HepG2 (cell line): ENCODE measurements around the gene RNPS1. TPM values are rescaled to one million over a fixed set of nuclear protein-coding genes. Genes with fewer than 3 reads are reported as not detected.

Source experiments
- ATAC-seq: fragments of 200-7000 bp; cut with Tn5 transposase; 3 replicates; pipeline ENCODE4 v1.9.1; 2020; ENCODE audit warnings: mild to moderate bottlenecking, moderate library complexity
- BruUV-seq: library from RNA; stranded (reverse); fragments of 400-500 nt; replicated peaks from 2 replicates; lab custom pipeline; 2021; lab: Mats Ljungman, UMichigan
- CTCF ChIA-PET: fragments of 300-600 bp; formaldehyde crosslinking; extraction: SDS; loops from one replicate; lab custom pipeline; 2021; ENCODE audit warnings: low total read pairs, inconsistent platforms, low intra/inter-chr PET ratio; lab: Yijun Ruan, JAX
- POLR2A ChIA-PET: fragments of 350-600 bp; sonication (Branson Sonifier 250); formaldehyde crosslinking; loops from one replicate; lab custom pipeline; 2020; ENCODE audit warnings: antibody characterized with exemption, inconsistent platforms; lab: Yijun Ruan, JAX
- DNase-seq: peaks from one replicate; pipeline ENCODE4 v3.0.0-alpha.2; 2015; ENCODE audit warnings: low spot score
- FAIRE-seq: peaks from 3 replicates; lab custom pipeline; 2011; peaks lifted over from hg19 to GRCh38; lab: Jason Lieb, UNC
- H2AFZ ChIP-seq: one replicate; pipeline ENCODE4 v1.6.1; 2011; ENCODE audit warnings: low read length, inconsistent platforms
- H3K27ac ChIP-seq: fragments of 300-600 bp; 3 replicates; pipeline ENCODE4 v1.8.0; 2011; ENCODE audit warnings: mixed run types, mild to moderate bottlenecking, mixed read lengths, low read length, inconsistent platforms; ENCODE audit not compliant: insufficient read depth; ENCODE audit errors: extremely low read length
- H3K27me3 ChIP-seq, 2 experiments: fragments of 200-600 bp in 1 of 2; 2 replicates in 1 of 2; 3 replicates in 1 of 2; pipeline versions ENCODE4 v1.6.0 to v1.8.0; 2011; ENCODE audit warnings: low read length in 2 of 2, mild to moderate bottlenecking in 2 of 2, moderate library complexity in 2 of 2, inconsistent platforms in 1 of 2; ENCODE audit not compliant: insufficient read depth in 2 of 2, control insufficient read depth in 1 of 2
- H3K36me3 ChIP-seq, 2 experiments: fragments of 200-600 bp in 1 of 2; replicated peaks in 1 of 2; 2 replicates in 1 of 2; 3 replicates in 1 of 2; pipeline versions ENCODE4 v1.5.1 to v1.8.0; 2011; ENCODE audit warnings: low read length in 2 of 2, inconsistent platforms in 1 of 2; ENCODE audit not compliant: insufficient read depth in 2 of 2, control insufficient read depth in 1 of 2
- H3K4me1 ChIP-seq: 2 replicates; pipeline ENCODE4 v1.5.1; 2012; ENCODE audit warnings: low read length, inconsistent platforms; ENCODE audit not compliant: insufficient read depth
- H3K4me2 ChIP-seq: 2 replicates; pipeline ENCODE4 v1.6.0; 2011; ENCODE audit warnings: low read depth, low read length, inconsistent platforms
- H3K4me3 ChIP-seq, 3 experiments: fragments of 200-600 bp in 1 of 3; sonication (generic), shearing (Covaris generic) in 1 of 3; replicated peaks in 1 of 3; 2 replicates each; pipeline ENCODE4 v1.5.1; 2011 to 2016; ENCODE audit warnings: low read length in 3 of 3, inconsistent platforms in 2 of 3, low read depth in 2 of 3, mild to moderate bottlenecking in 2 of 3, control low read depth in 1 of 3, mixed read lengths in 1 of 3; ENCODE audit not compliant: insufficient read depth in 1 of 3
- H3K79me2 ChIP-seq: one replicate; pipeline ENCODE4 v1.6.1; 2011; ENCODE audit warnings: low read length, inconsistent platforms; ENCODE audit not compliant: insufficient read depth
- H3K9ac ChIP-seq: 2 replicates; pipeline ENCODE4 v1.6.0; 2011; ENCODE audit warnings: mild to moderate bottlenecking, low read depth, low read length, inconsistent platforms; ENCODE audit not compliant: insufficient read depth
- H3K9me3 ChIP-seq: 2 replicates; pipeline ENCODE4 v1.5.1; 2012; ENCODE audit warnings: mild to moderate bottlenecking, low read length
- H4K20me1 ChIP-seq: 2 replicates; pipeline ENCODE4 v1.6.0; 2011; ENCODE audit warnings: inconsistent platforms, mild to moderate bottlenecking, low read length, moderate library complexity; ENCODE audit not compliant: insufficient read depth
- POGZ ChIP-seq: sonication (generic); formaldehyde crosslinking; IDR thresholded peaks from 2 replicates; pipeline ENCODE4 v1.4.0; 2020; ENCODE audit warnings: mild to moderate bottlenecking, missing genetic modification reagents
- SRF ChIP-seq: IDR thresholded peaks from 2 replicates; pipeline ENCODE4 v1.6.1; 2011; ENCODE audit warnings: mild to moderate bottlenecking, low read depth, low read length, moderate library complexity
- SUZ12 ChIP-seq: fragments of 150-350 bp; IDR thresholded peaks from 2 replicates; pipeline ENCODE4 v1.6.1; 2014; ENCODE audit warnings: low read depth, low read length
- TCF12 ChIP-seq, 2 experiments: fragments of 450-650 bp in 1 of 2; sonication (generic) in 1 of 2; formaldehyde crosslinking in 1 of 2; IDR thresholded peaks; 2 replicates each; pipeline versions ENCODE4 v1.6.1 to v1.8.0; 2017 to 2022; ENCODE audit warnings: antibody characterized with exemption in 1 of 2, mild to moderate bottlenecking in 1 of 2, missing genetic modification reagents in 1 of 2, moderate library complexity in 1 of 2
- ZNF234 ChIP-seq: sonication (generic); formaldehyde crosslinking; conservative IDR thresholded peaks from 2 replicates; pipeline ENCODE4 v1.5.1; 2020; ENCODE audit warnings: mild to moderate bottlenecking, missing genetic modification reagents
- WGBS: methylation state at CpG from one replicate; pipeline ENCODE4 v1.1.6; 2017; ENCODE audit warnings: low lambda C conversion rate; 5-methylcytosine and 5-hydroxymethylcytosine counted together
- in situ Hi-C: cut with HindIII; loops from 2 replicates; pipeline ENCODE4 v1.10.0; 2017; ENCODE audit warnings: low pct_unique_long_range_greater_than_20kb; ENCODE audit not compliant: extremely low pct_ligation_motif_present
- intact Hi-C: fragments of 100-400 bp; cut with micrococcal nuclease; formaldehyde crosslinking; loops from one replicate; pipeline ENCODE4 v1.10.0; 2022; ENCODE audit not compliant: unreplicated experiment
- polyA plus RNA-seq, 8 experiments: library from polyadenylated mRNA; depleted of rRNA in 3 of 8; stranded (reverse) in 7 of 8; unstranded in 1 of 8; fragments of >200 nt; fragmentation: Illumina TruSeq in 4 of 8; extraction: Trizol in 4 of 8; gene quantifications; 2 replicates each; pipeline versions ENCODE4 v1.2.1 to v1.2.3, GENCODE V29; 2011 to 2016; ENCODE audit warnings: low read depth in 4 of 8, missing spikeins in 1 of 8, mixed read lengths in 1 of 8; ENCODE audit not compliant: insufficient read depth in 1 of 8
- total RNA-seq, 5 experiments: library from RNA; depleted of rRNA; stranded (reverse); fragments of >200 nt; fragmentation: Illumina TruSeq; extraction: Trizol; gene quantifications; 2 replicates each; pipeline ENCODE4 v1.2.3, GENCODE V29; 2016; ENCODE audit warnings: low read depth in 1 of 5
- TF ChIP-seq, protein P1 (sequence below): sonication (generic); formaldehyde crosslinking; IDR thresholded peaks from 2 replicates; pipeline ENCODE4 v1.4.0; 2020; ENCODE audit warnings: low read depth, mild to moderate bottlenecking, missing genetic modification reagents

RNPS1 gene
- total and polyA plus RNA-seq, 2 of the 13 experiments (the other 11 are each of a cell fraction or from before 2014, with no cell fraction given): 126 to 133 TPM

DNA sequence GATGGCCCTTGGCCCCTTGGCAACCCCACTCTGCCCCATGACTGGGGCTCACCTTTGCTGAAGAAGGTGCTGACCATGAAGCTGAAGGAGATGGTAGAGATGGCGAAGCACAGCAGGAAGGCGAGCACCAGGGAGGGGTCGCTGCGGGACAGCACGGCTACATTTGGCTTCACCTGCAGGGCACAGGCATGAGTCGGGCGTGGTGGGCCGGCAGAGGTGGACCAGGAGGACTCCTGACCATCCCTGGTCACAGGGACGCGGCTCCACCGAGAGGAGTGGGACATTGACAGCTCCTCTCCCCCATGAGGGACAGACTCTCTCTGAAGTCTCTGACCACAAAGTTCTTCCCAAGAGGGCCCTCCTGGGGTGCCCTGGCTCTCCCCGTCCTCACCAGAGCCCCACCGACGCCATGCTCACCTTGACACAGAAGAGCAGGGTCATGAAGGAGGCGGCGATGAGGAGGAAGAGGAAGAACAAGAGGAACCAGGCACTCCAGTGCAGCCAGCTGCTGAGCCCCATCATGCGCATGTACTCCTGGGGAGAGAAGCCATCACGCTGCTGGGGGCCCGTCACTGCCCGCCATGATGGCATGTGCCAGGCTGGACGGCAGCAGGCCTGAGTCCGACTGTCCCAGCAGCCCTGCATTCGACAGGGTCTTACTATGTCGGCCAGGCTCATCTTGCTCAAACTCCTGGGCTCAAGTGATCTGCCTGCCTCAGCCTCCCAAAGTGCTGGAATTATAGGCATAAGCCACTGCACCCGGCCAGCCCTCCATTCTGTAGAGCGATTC lies 49.5 kb upstream of the RNPS1 start (continued):
- TF ChIP-seq, protein P1, sequence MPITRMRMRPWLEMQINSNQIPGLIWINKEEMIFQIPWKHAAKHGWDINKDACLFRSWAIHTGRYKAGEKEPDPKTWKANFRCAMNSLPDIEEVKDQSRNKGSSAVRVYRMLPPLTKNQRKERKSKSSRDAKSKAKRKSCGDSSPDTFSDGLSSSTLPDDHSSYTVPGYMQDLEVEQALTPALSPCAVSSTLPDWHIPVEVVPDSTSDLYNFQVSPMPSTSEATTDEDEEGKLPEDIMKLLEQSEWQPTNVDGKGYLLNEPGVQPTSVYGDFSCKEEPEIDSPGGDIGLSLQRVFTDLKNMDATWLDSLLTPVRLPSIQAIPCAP (CRISPR knock-in tag): no peak
- no peak for TF ChIP-seq TCF12 (IDR thresholded peaks at IDR 0.05)
- no peak for TF ChIP-seq TCF12 (CRISPR knock-in tag; IDR thresholded peaks at IDR 0.05)

DNA sequence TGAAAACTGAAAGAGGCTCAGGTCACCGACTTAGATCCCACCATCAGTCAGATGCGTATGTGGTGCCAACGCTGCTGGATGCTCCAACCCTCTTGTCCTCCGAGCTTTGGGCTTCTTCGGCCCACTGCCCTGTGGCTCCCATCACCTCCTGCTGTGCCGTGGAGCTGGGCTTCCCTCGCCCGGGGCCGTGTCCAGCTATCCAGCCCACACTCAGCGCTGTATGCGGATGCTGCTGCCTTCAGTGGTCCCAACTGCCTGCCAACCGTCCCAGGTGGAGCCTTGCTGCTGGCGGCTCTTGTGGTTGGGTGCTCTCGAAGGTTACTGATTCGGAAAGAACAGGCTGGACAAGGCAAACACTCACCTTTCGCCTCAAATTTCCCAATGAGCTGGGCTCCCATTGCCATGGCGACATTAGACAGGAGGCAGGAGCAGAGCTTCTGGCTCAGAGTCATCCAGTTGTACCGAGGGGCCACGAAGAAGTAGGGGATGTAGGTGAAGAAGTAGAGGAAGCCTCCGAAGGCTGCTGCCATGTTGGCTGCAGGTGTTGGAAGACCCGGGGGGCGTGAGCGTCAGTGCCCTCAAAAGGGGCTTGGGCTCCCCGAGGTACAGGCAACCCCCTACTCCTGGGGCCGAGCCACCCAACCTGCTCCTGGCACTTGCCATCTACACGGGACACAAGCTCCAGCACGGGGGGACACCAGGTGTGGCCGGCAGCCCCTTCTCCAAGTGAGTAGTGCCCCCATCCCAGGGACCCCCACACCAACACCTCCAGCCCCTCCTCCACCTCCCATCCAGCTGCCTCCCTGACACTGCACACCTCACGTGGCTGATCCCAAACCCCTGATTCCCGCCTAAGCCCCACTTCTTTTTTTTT lies 40.4 kb upstream of the RNPS1 start:
- no peak for FAIRE-seq
- POLR2A ChIA-PET: no interaction called here
- CTCF ChIA-PET: no interaction called here

More for the DNA sequence above, 40.4 kb upstream of the RNPS1 start:
- TF ChIP-seq SUZ12: no peak
- TF ChIP-seq SRF: no peak
- no peak for TF ChIP-seq POGZ (CRISPR knock-in tag)
- TF ChIP-seq ZNF234 (CRISPR knock-in tag): no peak
- TF ChIP-seq, all 625 proteins: peak for 0
- H3K36me3 ChIP-seq: no peaks in the 10 kb centered on the region
- WGBS: 48% methylated on average over 15 of the region's 30 CpGs
- no peak overlapping the region for H2AFZ ChIP-seq
- intact Hi-C loops (no loop called here), in situ Hi-C loops (no loop called here)
- peaks cover 0 to 26% of the 10 kb centered on the region in 2 experiments; a peak in 4 of 5 replicates for H3K27me3 ChIP-seq
- no peak overlapping the region for H3K27ac ChIP-seq
- no peaks in the 10 kb centered on the region for H3K4me1 ChIP-seq
- DNase-seq: no peak
- no peaks in the 10 kb centered on the region for H3K79me2 ChIP-seq
- H3K9me3 ChIP-seq: no peaks in the 10 kb centered on the region
- no peak for ATAC-seq
- H3K4me3 ChIP-seq: no peak overlapping the region
- no peaks in the 10 kb centered on the region for H4K20me1 ChIP-seq
- no TSS peak for BruUV-seq
- H3K4me2 ChIP-seq: no peak overlapping the region
- H3K9ac ChIP-seq: no peak overlapping the region
